MCF 10A (cell line): Measurements from ENCODE around the gene ZNF490. TPM values are rescaled to one million over a fixed set of nuclear protein-coding genes. Genes with fewer than 3 reads are reported as not detected.

Source experiments
- BruUV-seq: library from RNA; stranded (reverse); fragments of 400-500 nt; replicated peaks from 2 replicates; lab custom pipeline; 2021; lab: Mats Ljungman, UMichigan
- CTCF ChIA-PET: fragments of 300-600 bp; sonication (Branson Sonifier 250); formaldehyde crosslinking; extraction: SDS; loops from one replicate; lab custom pipeline; 2021; ENCODE audit warnings: antibody characterized with exemption, inconsistent platforms; lab: Yijun Ruan, JAX
- POLR2A ChIA-PET: fragments of 300-600, 350-650 bp; sonication (Branson Sonifier 250); formaldehyde crosslinking; extraction: SDS; loops from one replicate; lab custom pipeline; 2020; ENCODE audit warnings: antibody characterized with exemption, inconsistent platforms; lab: Yijun Ruan, JAX
- DNase-seq: peaks from one replicate; pipeline ENCODE4 v3.0.0-alpha.2; 2018; ENCODE audit not compliant: unreplicated experiment
- H3K27ac Mint-ChIP-seq: one replicate; pipeline ENCODE4 v1.8.0; 2022; ENCODE audit warnings: mild to moderate bottlenecking, low read depth, mixed read lengths; ENCODE audit not compliant: unreplicated experiment
- H3K27me3 Mint-ChIP-seq: one replicate; pipeline ENCODE4 v1.8.0; 2022; ENCODE audit warnings: mixed read lengths; ENCODE audit not compliant: insufficient read depth, unreplicated experiment
- H3K36me3 Mint-ChIP-seq: one replicate; pipeline ENCODE4 v1.8.0; 2022; ENCODE audit warnings: mild to moderate bottlenecking, moderate library complexity, mixed read lengths; ENCODE audit not compliant: insufficient read depth, unreplicated experiment
- H3K4me1 Mint-ChIP-seq: one replicate; pipeline ENCODE4 v1.8.0; 2022; ENCODE audit warnings: mixed read lengths; ENCODE audit not compliant: insufficient read depth, unreplicated experiment
- H3K4me3 Mint-ChIP-seq: one replicate; pipeline ENCODE4 v1.8.0; 2022; ENCODE audit warnings: mild to moderate bottlenecking, moderate library complexity, mixed read lengths; ENCODE audit not compliant: unreplicated experiment
- H3K9me3 Mint-ChIP-seq: one replicate; pipeline ENCODE4 v1.8.0; 2022; ENCODE audit warnings: mixed read lengths; ENCODE audit not compliant: unreplicated experiment
- intact Hi-C: fragments of 100-400 bp; cut with micrococcal nuclease; formaldehyde crosslinking; loops from 2 replicates; pipeline ENCODE4 v1.14.1; 2022
- total RNA-seq: library from RNA; stranded (reverse); gene quantifications from 2 replicates; pipeline ENCODE4 v1.2.3, GENCODE V29; 2022
- TF ChIP-seq, protein P1 (sequence below): fragments of 200-600 bp; IDR thresholded peaks from one replicate; pipeline ENCODE4 v1.8.0; 2022; ENCODE audit warnings: antibody characterized with exemption, mild to moderate bottlenecking; ENCODE audit not compliant: unreplicated experiment

ZNF490 gene
- total RNA-seq, 1 experiment from 2014 or later: 8.4 TPM

- no peak overlapping the region for H3K27ac Mint-ChIP-seq
- no peaks in the 10 kb centered on the region for H3K9me3 Mint-ChIP-seq
- ChIA-PET CTCF (interaction anchor here (0.6 to 1.4 kb wide), 2 partner anchors 16 to 956 kb away, joined by 3 to 4 read pairs; no protein-coding TSS in a partner anchor), POLR2A (interaction anchor here (0.7 to 0.8 kb wide), 2 partner anchors 22 to 45 kb away, joined by 3 to 5 read pairs; partner anchors contain the start of genes ZNF490 and ZNF791)
- intact Hi-C loops: no loop called here
- H3K4me3 Mint-ChIP-seq: no peak overlapping the region
- TF ChIP-seq, protein P1, sequence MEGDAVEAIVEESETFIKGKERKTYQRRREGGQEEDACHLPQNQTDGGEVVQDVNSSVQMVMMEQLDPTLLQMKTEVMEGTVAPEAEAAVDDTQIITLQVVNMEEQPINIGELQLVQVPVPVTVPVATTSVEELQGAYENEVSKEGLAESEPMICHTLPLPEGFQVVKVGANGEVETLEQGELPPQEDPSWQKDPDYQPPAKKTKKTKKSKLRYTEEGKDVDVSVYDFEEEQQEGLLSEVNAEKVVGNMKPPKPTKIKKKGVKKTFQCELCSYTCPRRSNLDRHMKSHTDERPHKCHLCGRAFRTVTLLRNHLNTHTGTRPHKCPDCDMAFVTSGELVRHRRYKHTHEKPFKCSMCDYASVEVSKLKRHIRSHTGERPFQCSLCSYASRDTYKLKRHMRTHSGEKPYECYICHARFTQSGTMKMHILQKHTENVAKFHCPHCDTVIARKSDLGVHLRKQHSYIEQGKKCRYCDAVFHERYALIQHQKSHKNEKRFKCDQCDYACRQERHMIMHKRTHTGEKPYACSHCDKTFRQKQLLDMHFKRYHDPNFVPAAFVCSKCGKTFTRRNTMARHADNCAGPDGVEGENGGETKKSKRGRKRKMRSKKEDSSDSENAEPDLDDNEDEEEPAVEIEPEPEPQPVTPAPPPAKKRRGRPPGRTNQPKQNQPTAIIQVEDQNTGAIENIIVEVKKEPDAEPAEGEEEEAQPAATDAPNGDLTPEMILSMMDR: no peak
- H3K36me3 Mint-ChIP-seq: peaks cover 18% of the 10 kb centered on the region
- DNase-seq: no peak
- no peaks in the 10 kb centered on the region for H3K27me3 Mint-ChIP-seq
- H3K4me1 Mint-ChIP-seq: no peaks in the 10 kb centered on the region
- no TSS peak for BruUV-seq
These were observed 44.9 kb upstream of the ZNF490 start for GRCh38 chr19:12655546-12655945.

- DNase-seq: no peak
- TF ChIP-seq, protein P1: no peak
- peaks cover 6% of the 10 kb centered on the region for H3K36me3 Mint-ChIP-seq
- no peaks in the 10 kb centered on the region for H3K4me1 Mint-ChIP-seq
- no peaks in the 10 kb centered on the region for H3K27me3 Mint-ChIP-seq
- POLR2A ChIA-PET: interaction anchor here (0.6 kb wide), 1 partner anchor 41 kb away, joined by 4 read pairs; the partner anchor contains the start of genes ZNF490 and ZNF791
- H3K4me3 Mint-ChIP-seq: no peak overlapping the region
- intact Hi-C loops: no loop called here
- BruUV-seq: no TSS peak
- no peak overlapping the region for H3K27ac Mint-ChIP-seq
- H3K9me3 Mint-ChIP-seq: no peaks in the 10 kb centered on the region
- CTCF ChIA-PET: no interaction called here
These were observed 41.6 kb upstream of the ZNF490 start for GRCh38 chr19:12652219-12652618.

GRCh38 chr19:12649941-12650340, 39.3 kb upstream of the ZNF490 start:
- peaks cover 14% of the 10 kb centered on the region for H3K36me3 Mint-ChIP-seq
- ChIA-PET CTCF (interaction anchor here (0.6 to 1.1 kb wide), 3 partner anchors 22 to 212 kb away, joined by 3 read pairs; no protein-coding TSS in a partner anchor), POLR2A (no interaction called here)

DNA sequence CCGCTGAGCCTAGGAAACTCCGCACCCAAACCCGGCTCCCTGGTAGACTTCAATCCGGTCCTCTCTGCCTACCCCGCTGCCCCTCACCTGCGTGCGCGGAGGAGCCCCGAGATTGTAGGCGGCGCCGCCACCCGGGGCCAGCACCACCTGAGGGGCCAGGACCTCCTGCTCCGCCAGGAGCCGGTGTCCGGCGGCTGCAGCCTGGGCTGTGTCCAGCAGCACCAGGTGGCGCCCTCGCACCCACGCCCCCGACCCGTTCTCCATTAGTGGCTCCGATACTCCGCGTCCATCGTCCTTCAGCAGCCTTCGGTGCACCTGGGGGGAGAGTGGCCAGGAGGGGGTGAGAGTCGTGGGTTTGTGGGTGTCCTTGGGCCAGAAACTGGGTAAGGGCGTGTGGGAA, 37.5 kb upstream of the ZNF490 start:
- TF ChIP-seq, protein P1: no peak
- Mint-ChIP-seq H3K27me3 (no peaks in the 10 kb centered on the region), H3K36me3 (peaks cover 20% of the 10 kb centered on the region), H3K27ac (no peak overlapping the region), H3K4me1 (no peaks in the 10 kb centered on the region), H3K4me3 (no peak overlapping the region), H3K9me3 (no peaks in the 10 kb centered on the region)
- no peak for DNase-seq
- BruUV-seq: no TSS peak
- ChIA-PET POLR2A (no interaction called here), CTCF (no interaction called here)
- intact Hi-C loops: no loop called here

More at GRCh38 chr19:12649941-12650340, 39.3 kb upstream of the ZNF490 start:
- Mint-ChIP-seq H3K9me3 (no peaks in the 10 kb centered on the region), H3K4me3 (no peak overlapping the region), H3K27ac (no peak overlapping the region), H3K4me1 (no peaks in the 10 kb centered on the region), H3K27me3 (no peaks in the 10 kb centered on the region)
- no TSS peak for BruUV-seq
- intact Hi-C loops: no loop called here
- TF ChIP-seq, protein P1: no peak
- DNase-seq: no peak
